ENCODE results near the gene MYLK4.

MYLK4 gene

GRCh38 chr6:2754911-2755310 is 4.2 kb upstream of the MYLK4 start:
- no peak for DNase-seq

GRCh38 chr6:2754393-2754792 is 3.7 kb upstream of the MYLK4 start:
- no peak for DNase-seq

- no peak for DNase-seq
Measured at GRCh38 chr6:2753743-2754142, 3.0 kb upstream of the MYLK4 start.

GRCh38 chr6:2753110-2753489 is 2.4 kb upstream of the MYLK4 start:
- DNase-seq = no peak

- no peak for DNase-seq
Measured at GRCh38 chr6:2752477-2753109, 1.9 kb upstream of the MYLK4 start.

GRCh38 chr6:2751871-2752270 is 1.1 kb upstream of the MYLK4 start:
- DNase-seq = no peak

- DNase-seq = peak; percentile 54
Measured at GRCh38 chr6:2749969-2750600, 637 bp downstream of the MYLK4 start.

GRCh38 chr6:2748183-2748582 is 2.5 kb downstream of the MYLK4 start:
- DNase-seq = no peak

- DNase-seq = no peak
Measured at GRCh38 chr6:2746557-2747061, 4.1 kb downstream of the MYLK4 start.

GRCh38 chr6:2745246-2745645 is 5.5 kb downstream of the MYLK4 start:
- no peak for DNase-seq

- DNase-seq = no peak
Measured at GRCh38 chr6:2744778-2745177, 5.9 kb downstream of the MYLK4 start.

- no peak for DNase-seq
Measured at GRCh38 chr6:2744209-2744771, 6.4 kb downstream of the MYLK4 start.

- no peak for DNase-seq
Measured at GRCh38 chr6:2743280-2744208, 7.2 kb downstream of the MYLK4 start.

- no peak for DNase-seq
Measured at GRCh38 chr6:2741756-2742155, 9.0 kb downstream of the MYLK4 start.

- no peak for DNase-seq
Measured at GRCh38 chr6:2740581-2740980, 10.1 kb downstream of the MYLK4 start.

- DNase-seq = no peak
Measured at GRCh38 chr6:2739335-2739734, 11.4 kb downstream of the MYLK4 start.

- DNase-seq = peak; percentile 43
Measured at GRCh38 chr6:2738373-2738979, 12.2 kb downstream of the MYLK4 start.

GRCh38 chr6:2737885-2738284 is 12.8 kb downstream of the MYLK4 start:
- no peak for DNase-seq

- DNase-seq = no peak
Measured at GRCh38 chr6:2734488-2735166, 16.1 kb downstream of the MYLK4 start.

GRCh38 chr6:2733736-2734480 is 16.8 kb downstream of the MYLK4 start:
- DNase-seq = no peak

GRCh38 chr6:2733324-2733723 is 17.4 kb downstream of the MYLK4 start:
- peak; percentile 88 for DNase-seq
